GM23248 (cell line): ENCODE measurements around the gene PSPH.

Source experiments
- EZH2 ChIP-seq: fragments of 200-600 bp; sonication (generic); IDR thresholded peaks from 2 replicates; pipeline ENCODE4 v1.6.1; 2018; ENCODE audit warnings: antibody characterized with exemption, mild to moderate bottlenecking; ENCODE audit not compliant: insufficient read depth, poor library complexity, severe bottlenecking
- EZH2phosphoT487 ChIP-seq: fragments of 200-600 bp; sonication (generic); IDR thresholded peaks from 2 replicates; pipeline ENCODE4 v1.6.1; 2018; ENCODE audit warnings: antibody characterized with exemption, moderate library complexity, mild to moderate bottlenecking, low read depth; ENCODE audit not compliant: insufficient read depth

DNA sequence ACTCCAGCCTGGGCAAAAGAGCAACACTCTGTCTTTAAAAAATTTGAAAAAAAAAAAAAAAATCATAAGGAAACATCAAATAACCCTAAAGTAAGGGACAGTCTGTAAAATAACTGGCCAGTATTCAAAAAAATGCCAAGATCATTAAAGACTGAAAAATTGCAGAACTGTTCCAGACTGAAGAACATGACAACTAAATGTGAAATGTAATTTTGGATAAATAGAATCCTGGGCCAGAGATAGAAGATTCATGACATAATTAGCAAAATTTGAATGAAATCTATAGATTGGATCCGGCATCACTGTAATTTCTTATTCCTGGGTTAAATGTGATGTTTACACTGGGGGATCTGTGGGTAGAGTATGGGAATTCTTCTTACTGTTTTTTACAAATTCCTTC lies 3.0 kb downstream of the PSPH start:
- no peak for TF ChIP-seq EZH2phosphoT487
- TF ChIP-seq EZH2, result no peak
